Psoas muscle (tissue), 8 donors: ENCODE data around the gene ARMC3. TPM values are rescaled to one million over a fixed set of nuclear protein-coding genes. Genes with fewer than 3 reads are reported as not detected.

Experiments used
- ATAC-seq, 4 donors: fragments of 200-7000 bp; cut with Tn5 transposase; one replicate each; pipeline ENCODE4 v1.9.1; 2020; ENCODE audit warnings: moderate library complexity in 3 of 4, mild to moderate bottlenecking in 2 of 4
- DNase-seq, 2 donors: peaks; one replicate each; pipeline ENCODE4 v3.0.0-alpha.2; 2020
- H3K27ac ChIP-seq: fragments of 200-600 bp; one replicate; pipeline ENCODE4 v1.8.0; 2022
- H3K27me3 ChIP-seq, 3 donors: fragments of 200-600 bp in 1 of 3; one replicate each; pipeline versions ENCODE4 v1.6.1 to v1.8.0; 2013 to 2022; ENCODE audit warnings: low read length in 2 of 3, mild to moderate bottlenecking in 2 of 3, moderate library complexity in 1 of 3; ENCODE audit not compliant: insufficient read depth in 3 of 3
- H3K36me3 ChIP-seq, 2 donors: fragments of 200-600 bp in 1 of 2; one replicate each; pipeline versions ENCODE4 v1.6.1 to v1.8.0; 2013 to 2022; ENCODE audit warnings: low read depth in 1 of 2, mild to moderate bottlenecking in 1 of 2, moderate library complexity in 1 of 2; ENCODE audit not compliant: insufficient read depth in 1 of 2
- H3K4me1 ChIP-seq: fragments of 200-600 bp; one replicate; pipeline ENCODE4 v1.8.0; 2022
- H3K4me3 ChIP-seq: fragments of 200-600 bp; one replicate; pipeline ENCODE4 v1.8.0; 2022; ENCODE audit warnings: mild to moderate bottlenecking
- H3K9me3 ChIP-seq: fragments of 200-600 bp; one replicate; pipeline ENCODE4 v1.8.0; 2022
- CTCF ChIP-seq: fragments of 200-600 bp; IDR thresholded peaks from one replicate; pipeline ENCODE4 v1.8.0; 2022; ENCODE audit warnings: antibody characterized with exemption
- WGBS, 3 donors: extraction: QIAGEN DNeasy Blood & Tissue Kit; methylation state at CpG; one replicate each; pipeline versions ENCODE4 v1.1.6 to v1.1.7; 2013; 5-methylcytosine and 5-hydroxymethylcytosine counted together
- intact Hi-C, 2 donors: fragments of 100-400 bp; cut with DNase I; formaldehyde crosslinking; loops; one replicate each; pipeline versions ENCODE4 v1.11.0 to v1.14.2; 2022
- polyA plus RNA-seq, 3 donors: library from polyadenylated mRNA; stranded (reverse); fragments of 200-250 nt; gene quantifications; one replicate each; pipeline ENCODE4 v1.2.3, GENCODE V29; 2013
- total RNA-seq, 4 donors: library from RNA; stranded (reverse); fragmentation: NEBNext Ultra II Directional in 2 of 4; extraction: Animal tissue kit (Norgen Biotek cat#: 25700) in 2 of 4; gene quantifications; one replicate each; pipeline versions ENCODE4 v1.2.1 to v1.2.4, GENCODE V29; 2021 to 2023
- donor health status: healthy with polysubstance abuse.
- donor health status: DM: no; HTN: no; CAD: no; lungs with moderate emphysema.
- donor health status: Bipolar disorder and iron deficiency.
- donor health status: healthy.
- donor health status: DM: yes; HTN: yes; CAD: no.
- donor health status: DM: no; HTN: no; CAD: no.
- donor health status: DM: no; HTN: no; CAD: no.
- donor health status: DM: yes; HTN: yes; CAD: no.

Gene ARMC3
- total and polyA plus RNA-seq, 7 donors: not detected

GRCh38 chr10:23053036-23053435, 125.2 kb downstream of the ARMC3 start:
- Histone ChIP-seq H3K4me3 (no peak overlapping the region), H3K36me3 (no peaks in the 10 kb centered on the region), H3K27ac (no peak overlapping the region), H3K27me3 (no peaks in the 10 kb centered on the region), H3K4me1 (no peaks in the 10 kb centered on the region), H3K9me3 (no peaks in the 10 kb centered on the region)
- ATAC-seq: no peak
- WGBS, 3 donors: 31 to 74% (median 41%) methylated on average over 1 of the region's 1 CpG
- no peak for TF ChIP-seq CTCF
- intact Hi-C loops: no loop called here
- no peak for DNase-seq

- TF ChIP-seq CTCF: no peak
- Histone ChIP-seq H3K36me3 (no peaks in the 10 kb centered on the region), H3K27me3 (no peaks in the 10 kb centered on the region), H3K27ac (no peak overlapping the region), H3K9me3 (peaks cover 8% of the 10 kb centered on the region), H3K4me3 (no peak overlapping the region), H3K4me1 (no peaks in the 10 kb centered on the region)
- DNase-seq: no peak
- intact Hi-C loops: no loop called here
- WGBS, 3 donors: 64 to 66% (median 64%) methylated on average over 7 of the region's 7 CpGs
- no peak for ATAC-seq
These were observed 127.8 kb downstream of the ARMC3 start for GRCh38 chr10:23055424-23056185.

GRCh38 chr10:23056186-23056579, 128.3 kb downstream of the ARMC3 start:
- Histone ChIP-seq H3K27ac (no peak overlapping the region), H3K9me3 (peaks cover 8% of the 10 kb centered on the region), H3K4me3 (no peak overlapping the region), H3K4me1 (no peaks in the 10 kb centered on the region), H3K27me3 (no peaks in the 10 kb centered on the region), H3K36me3 (no peaks in the 10 kb centered on the region)
- no peak for TF ChIP-seq CTCF
- ATAC-seq (no peak), DNase-seq (no peak)
- WGBS, 3 donors: 67 to 78% (median 71%) methylated on average over 3 of the region's 3 CpGs
- intact Hi-C loops: no loop called here

DNA sequence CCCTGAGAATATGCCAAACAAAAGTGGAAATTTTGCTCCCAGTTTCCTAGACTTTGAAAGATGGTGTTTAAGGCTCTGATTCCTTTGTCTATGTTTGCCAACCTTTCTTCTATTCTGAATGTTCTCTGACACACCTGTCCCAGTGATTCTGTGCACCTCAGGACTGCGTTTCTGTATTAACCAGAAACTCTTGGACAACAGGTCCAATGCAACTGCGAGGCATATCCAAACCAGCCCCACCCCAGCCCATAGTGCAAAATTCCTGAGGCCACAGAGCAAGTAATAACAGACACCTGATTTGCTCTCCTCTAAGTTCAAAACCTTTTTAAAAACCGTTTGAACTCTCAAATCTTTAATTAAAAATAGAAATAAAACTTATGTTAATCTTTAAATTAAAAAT, 130.5 kb downstream of the ARMC3 start:
- WGBS, 3 donors: 57 to 73% (median 57%) methylated on average over 3 of the region's 3 CpGs
- intact Hi-C loops: no loop called here
- peaks cover 5% of the 10 kb centered on the region for H3K4me1 ChIP-seq
- TF ChIP-seq CTCF: no peak
- no peak overlapping the region for H3K27ac ChIP-seq
- peaks cover 8% of the 10 kb centered on the region for H3K9me3 ChIP-seq
- no peaks in the 10 kb centered on the region for H3K36me3 ChIP-seq
- DNase-seq: no peak
- ATAC-seq: no peak
- no peak overlapping the region for H3K4me3 ChIP-seq
- no peaks in the 10 kb centered on the region for H3K27me3 ChIP-seq

GRCh38 chr10:23060918-23061317, 133.1 kb downstream of the ARMC3 start:
- Histone ChIP-seq H3K36me3 (no peaks in the 10 kb centered on the region), H3K4me3 (no peak overlapping the region), H3K27ac (no peak overlapping the region), H3K9me3 (peaks cover 8% of the 10 kb centered on the region), H3K27me3 (no peaks in the 10 kb centered on the region), H3K4me1 (peaks cover 15% of the 10 kb centered on the region)
- intact Hi-C loops: loop anchor here in 1 of 2 donors (10.0 kb wide), 1 partner anchor 1056 kb away; the partner anchor contains the start of gene DNAJC1
- no peak for ATAC-seq
- DNase-seq: no peak
- 45 to 78% (median 61%) methylated on average over 2 of the region's 2 CpGs for WGBS, 3 donors
- TF ChIP-seq CTCF: no peak
